GM10266 (cell line): ENCODE data around the gene TMC1.

Experiments
- DNase-seq: peaks from one replicate; pipeline ENCODE4 v3.0.0; 2012; ENCODE audit errors: extremely low spot score
- CTCF ChIP-seq: IDR thresholded peaks from 2 replicates; pipeline ENCODE4 v1.5.1; 2012; ENCODE audit warnings: mild to moderate bottlenecking, low read depth; ENCODE audit not compliant: control insufficient read depth, insufficient read depth; ENCODE audit errors: missing control alignments

TMC1 gene

GRCh38 chr9:72636621-72637020, 115.2 kb downstream of the TMC1 start:
- TF ChIP-seq CTCF: no peak
- DNase-seq: no peak

GRCh38 chr9:72643651-72644050, 122.2 kb downstream of the TMC1 start:
- DNase-seq: no peak
- no peak for TF ChIP-seq CTCF

- TF ChIP-seq CTCF: no peak
- no peak for DNase-seq
Observed at GRCh38 chr9:72646061-72646460, 124.7 kb downstream of the TMC1 start.

- no peak for TF ChIP-seq CTCF
- no peak for DNase-seq
Observed at GRCh38 chr9:72648324-72649126, 127.1 kb downstream of the TMC1 start.

GRCh38 chr9:72649127-72649442, 127.7 kb downstream of the TMC1 start:
- no peak for TF ChIP-seq CTCF
- DNase-seq: no peak

- DNase-seq: no peak
- TF ChIP-seq CTCF: no peak
Observed at GRCh38 chr9:72650206-72650605, 128.8 kb downstream of the TMC1 start.

GRCh38 chr9:72656021-72656420, 134.6 kb downstream of the TMC1 start:
- no peak for TF ChIP-seq CTCF

More at GRCh38 chr9:72656021-72656420, 134.6 kb downstream of the TMC1 start:
- DNase-seq: no peak
